Measurements from ENCODE around the gene MAB21L3. TPM values are rescaled to one million over a fixed set of nuclear protein-coding genes. Genes with fewer than 3 reads are reported as not detected.

The MAB21L3 gene
- total and polyA plus RNA-seq, 2 of the 13 experiments (the other 11 are each of a cell fraction or from before 2014, with no cell fraction given), result 0.55 to 4.1 TPM

DNA sequence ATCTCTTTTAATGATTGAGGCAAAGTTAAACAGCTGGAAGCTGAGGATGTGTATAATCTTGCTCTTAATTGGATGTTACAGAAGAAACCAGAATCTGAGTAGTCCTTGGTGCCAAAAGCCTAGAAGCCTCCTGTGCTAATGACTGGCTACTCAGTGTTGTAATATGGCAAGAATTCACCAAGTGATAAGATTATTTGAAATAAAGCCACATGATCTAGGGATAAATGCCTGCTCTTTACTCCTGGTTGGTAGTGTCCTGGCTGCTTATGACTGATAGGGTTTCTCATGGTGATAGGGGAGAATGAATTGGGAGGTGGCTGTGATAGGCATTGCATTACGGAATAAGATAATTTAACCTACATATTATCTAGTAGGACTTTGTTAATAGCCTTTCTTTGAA lies 13.6 kb upstream of the MAB21L3 start:
- Histone ChIP-seq H3K4me3 (replicated peaks in 1 of 3; ENCODE audit: insufficient read depth in 1 of 3, low read depth in 2 of 3, low read length in 3 of 3) (no peak overlapping the region), H2AFZ (ENCODE audit: low read length) (no peak overlapping the region), H3K4me1 (ENCODE audit: insufficient read depth, low read length) (peaks cover 21% of the 10 kb centered on the region), H3K9ac (ENCODE audit: insufficient read depth, low read depth, low read length) (no peak overlapping the region), H3K36me3 (replicated peaks in 1 of 2; ENCODE audit: control insufficient read depth in 1 of 2, insufficient read depth in 2 of 2, low read length in 2 of 2) (no peaks in the 10 kb centered on the region), H4K20me1 (ENCODE audit: insufficient read depth, low read length) (no peaks in the 10 kb centered on the region), H3K9me3 (ENCODE audit: low read length) (peaks cover 5% of the 10 kb centered on the region; the same call in 1 of the 2 replicates), H3K27ac (ENCODE audit: extremely low read length, insufficient read depth, low read length) (no peak overlapping the region), H3K27me3 (ENCODE audit: control insufficient read depth in 1 of 2, insufficient read depth in 2 of 2, low read length in 2 of 2) (no peaks in the 10 kb centered on the region), H3K79me2 (ENCODE audit: insufficient read depth, low read length) (no peaks in the 10 kb centered on the region), H3K4me2 (ENCODE audit: low read depth, low read length) (no peak overlapping the region)
- no peak for DNase-seq (ENCODE audit: low spot score)
- ChIA-PET POLR2A (no interaction called here), CTCF (ENCODE audit: low intra/inter-chr PET ratio, low total read pairs) (no interaction called here)
- intact Hi-C loops (cut with micrococcal nuclease; ENCODE audit: unreplicated experiment), result loop anchor here (1.0 to 10.0 kb wide), 2 partner anchors 17 to 63 kb away; no protein-coding TSS in a partner anchor
- TF ChIP-seq GLI4 (CRISPR knock-in tag; IDR thresholded peaks at IDR 0.05; ENCODE audit: borderline replicate concordance) (no peak), CEBPG (CRISPR knock-in tag; IDR thresholded peaks at IDR 0.05) (no peak)
- TF ChIP-seq, protein P1, sequence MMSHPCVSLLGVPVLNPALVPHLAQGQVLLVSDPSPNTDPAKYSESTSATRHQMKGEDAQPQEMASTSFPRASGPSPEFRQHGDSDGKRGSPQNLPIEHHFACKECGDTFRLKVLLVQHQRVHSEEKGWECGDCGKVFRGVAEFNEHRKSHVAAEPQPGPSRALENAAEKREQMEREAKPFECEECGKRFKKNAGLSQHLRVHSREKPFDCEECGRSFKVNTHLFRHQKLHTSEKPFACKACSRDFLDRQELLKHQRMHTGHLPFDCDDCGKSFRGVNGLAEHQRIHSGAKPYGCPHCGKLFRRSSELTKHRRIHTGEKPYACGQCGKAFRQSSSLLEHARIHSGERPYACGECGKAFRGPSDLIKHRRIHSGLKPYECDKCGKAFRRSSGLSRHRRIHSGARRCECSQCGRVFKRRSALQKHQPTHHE (CRISPR knock-in tag; IDR thresholded peaks at IDR 0.05; ENCODE audit: borderline replicate concordance), result no peak
- in situ Hi-C loops (cut with HindIII; ENCODE audit: extremely low pct_ligation_motif_present, low pct_unique_long_range_greater_than_20kb), result no loop called here
- 52% methylated on average over 1 of the region's 1 CpG for WGBS (ENCODE audit: low lambda C conversion rate)
- BruUV-seq (replicated peaks), result no TSS peak
- FAIRE-seq, result no peak
- no peak for ATAC-seq

DNA sequence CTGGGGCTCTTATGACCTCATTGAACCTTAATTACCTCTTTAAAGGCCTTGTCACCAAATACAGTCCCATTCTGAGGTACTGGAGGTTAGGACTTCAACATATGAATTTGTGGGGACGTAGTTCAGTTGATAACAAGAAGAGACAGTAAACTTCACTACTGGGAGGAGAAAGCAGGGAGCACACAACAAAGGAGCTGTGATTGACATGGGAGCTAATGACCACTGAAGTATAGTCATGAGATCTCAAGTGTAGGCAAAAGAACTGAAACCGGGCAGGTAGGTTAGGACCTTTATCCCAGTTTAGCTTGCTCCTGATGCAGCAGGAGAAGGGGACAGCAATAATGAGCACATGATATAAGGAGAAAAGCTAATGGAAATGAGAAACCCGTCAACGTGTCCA lies 11.8 kb upstream of the MAB21L3 start:
- WGBS (ENCODE audit: low lambda C conversion rate), result 36% methylated on average over 4 of the region's 4 CpGs
- CTCF ChIA-PET (ENCODE audit: low intra/inter-chr PET ratio, low total read pairs), result no interaction called here

More for the DNA sequence above, 11.8 kb upstream of the MAB21L3 start:
- Histone ChIP-seq H3K27ac (ENCODE audit: extremely low read length, insufficient read depth, low read length) (no peak overlapping the region), H3K9me3 (ENCODE audit: low read length) (peaks cover 5% of the 10 kb centered on the region; the same call in 1 of the 2 replicates), H3K27me3 (ENCODE audit: control insufficient read depth in 1 of 2, insufficient read depth in 2 of 2, low read length in 2 of 2) (no peaks in the 10 kb centered on the region), H4K20me1 (ENCODE audit: insufficient read depth, low read length) (no peaks in the 10 kb centered on the region), H3K36me3 (replicated peaks in 1 of 2; ENCODE audit: control insufficient read depth in 1 of 2, insufficient read depth in 2 of 2, low read length in 2 of 2) (no peaks in the 10 kb centered on the region), H3K4me1 (ENCODE audit: insufficient read depth, low read length) (peaks cover 25% of the 10 kb centered on the region), H3K9ac (ENCODE audit: insufficient read depth, low read depth, low read length) (no peak overlapping the region), H3K4me2 (ENCODE audit: low read depth, low read length) (no peak overlapping the region), H2AFZ (ENCODE audit: low read length) (no peak overlapping the region), H3K4me3 (replicated peaks in 1 of 3; ENCODE audit: insufficient read depth in 1 of 3, low read depth in 2 of 3, low read length in 3 of 3) (no peak overlapping the region), H3K79me2 (ENCODE audit: insufficient read depth, low read length) (no peaks in the 10 kb centered on the region)
- intact Hi-C loops (cut with micrococcal nuclease; ENCODE audit: unreplicated experiment), result loop anchor here (10.0 kb wide), 1 partner anchor 65 kb away; no protein-coding TSS in a partner anchor
- ATAC-seq, result no peak
- in situ Hi-C loops (cut with HindIII; ENCODE audit: extremely low pct_ligation_motif_present, low pct_unique_long_range_greater_than_20kb), result no loop called here
- POLR2A ChIA-PET, result no interaction called here
- TF ChIP-seq PLRG1 (conservative IDR thresholded peaks at IDR 0.05), result no peak
- TF ChIP-seq, protein P2, sequence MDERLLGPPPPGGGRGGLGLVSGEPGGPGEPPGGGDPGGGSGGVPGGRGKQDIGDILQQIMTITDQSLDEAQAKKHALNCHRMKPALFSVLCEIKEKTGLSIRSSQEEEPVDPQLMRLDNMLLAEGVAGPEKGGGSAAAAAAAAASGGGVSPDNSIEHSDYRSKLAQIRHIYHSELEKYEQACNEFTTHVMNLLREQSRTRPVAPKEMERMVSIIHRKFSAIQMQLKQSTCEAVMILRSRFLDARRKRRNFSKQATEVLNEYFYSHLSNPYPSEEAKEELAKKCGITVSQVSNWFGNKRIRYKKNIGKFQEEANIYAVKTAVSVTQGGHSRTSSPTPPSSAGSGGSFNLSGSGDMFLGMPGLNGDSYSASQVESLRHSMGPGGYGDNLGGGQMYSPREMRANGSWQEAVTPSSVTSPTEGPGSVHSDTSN (CRISPR knock-in tag; IDR thresholded peaks at IDR 0.05), result 0 out of 2 replicates have a peak, but pooled peaks have one; percentile 35
- no peak for DNase-seq (ENCODE audit: low spot score)
- BruUV-seq (replicated peaks), result no TSS peak
- FAIRE-seq, result no peak
